ENCODE results near the gene GALNT6. TPM values are rescaled to one million over a fixed set of nuclear protein-coding genes. Genes with fewer than 3 reads are reported as not detected.

GALNT6 gene
- total and polyA plus RNA-seq, 2 donors (not counting 3 experiments of a cell fraction or from before 2014, with no cell fraction given) = 18.7 to 39.2 TPM

DNA sequence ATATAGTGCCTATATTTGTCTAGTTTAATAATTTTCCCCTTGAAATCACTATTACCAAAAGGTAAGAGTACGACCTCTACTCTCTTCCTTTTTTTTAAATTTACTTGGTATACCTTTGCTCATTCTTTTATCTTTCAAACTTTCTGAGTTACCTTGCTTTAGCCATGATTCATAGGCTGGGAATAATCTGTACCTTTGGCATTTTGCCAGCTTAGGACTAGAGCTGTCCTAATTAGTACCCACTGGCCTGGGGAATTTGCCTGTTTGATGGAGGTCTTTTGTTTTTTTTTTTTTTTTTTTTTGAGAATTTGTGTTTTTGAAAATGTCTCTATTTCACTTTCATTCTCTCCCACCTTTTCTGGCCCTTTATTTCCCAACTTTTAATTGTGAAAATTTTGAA lies 24.7 kb upstream of the GALNT6 start:
- dilution Hi-C loops (cut with MboI; ENCODE audit: extremely low pct_ligation_motif_present, low sequenced_read_pairs) = no loop called here
- no peak for FAIRE-seq
- peaks cover 6% of the 10 kb centered on the region for H3K4me1 ChIP-seq (ENCODE audit: control insufficient read depth, extremely low read depth, insufficient read depth, low read length)
- ChIA-PET CTCF (interaction anchor here (1.0 to 10.5 kb wide), 3 partner anchors 10 to 408 kb away, joined by 3 to 140 read pairs (median 3); no protein-coding TSS in a partner anchor), POLR2A (no interaction called here)
- H3K4me2 ChIP-seq (ENCODE audit: insufficient read depth, low read length) = no peak overlapping the region
- no peaks in the 10 kb centered on the region for H3K36me3 ChIP-seq (ENCODE audit: control insufficient read depth in 2 of 2, extremely low read depth in 1 of 2, insufficient read depth in 2 of 2, low read length in 2 of 2)
- H3K9me3 ChIP-seq (replicated peaks; ENCODE audit: control insufficient read depth, insufficient read depth, low read length) = no peaks in the 10 kb centered on the region
- H3K9me1 ChIP-seq (replicated peaks; ENCODE audit: control insufficient read depth, extremely low read depth, insufficient read depth, low read length) = no peaks in the 10 kb centered on the region
- TF ChIP-seq EZH2 (IDR thresholded peaks at IDR 0.05; ENCODE audit: borderline replicate concordance, low read depth, low read length, severe bottlenecking) (no peak), JUN (IDR thresholded peaks at IDR 0.05; ENCODE audit: borderline replicate concordance, insufficient read depth, insufficient read length, low read depth) (no peak), POLR2AphosphoS5 (IDR thresholded peaks at IDR 0.05; ENCODE audit: insufficient read depth, low read depth, low read length) (no peak), FOS (IDR thresholded peaks at IDR 0.05; ENCODE audit: borderline replicate concordance, insufficient read depth, low read length) (no peak)
- TF ChIP-seq, protein P1, sequence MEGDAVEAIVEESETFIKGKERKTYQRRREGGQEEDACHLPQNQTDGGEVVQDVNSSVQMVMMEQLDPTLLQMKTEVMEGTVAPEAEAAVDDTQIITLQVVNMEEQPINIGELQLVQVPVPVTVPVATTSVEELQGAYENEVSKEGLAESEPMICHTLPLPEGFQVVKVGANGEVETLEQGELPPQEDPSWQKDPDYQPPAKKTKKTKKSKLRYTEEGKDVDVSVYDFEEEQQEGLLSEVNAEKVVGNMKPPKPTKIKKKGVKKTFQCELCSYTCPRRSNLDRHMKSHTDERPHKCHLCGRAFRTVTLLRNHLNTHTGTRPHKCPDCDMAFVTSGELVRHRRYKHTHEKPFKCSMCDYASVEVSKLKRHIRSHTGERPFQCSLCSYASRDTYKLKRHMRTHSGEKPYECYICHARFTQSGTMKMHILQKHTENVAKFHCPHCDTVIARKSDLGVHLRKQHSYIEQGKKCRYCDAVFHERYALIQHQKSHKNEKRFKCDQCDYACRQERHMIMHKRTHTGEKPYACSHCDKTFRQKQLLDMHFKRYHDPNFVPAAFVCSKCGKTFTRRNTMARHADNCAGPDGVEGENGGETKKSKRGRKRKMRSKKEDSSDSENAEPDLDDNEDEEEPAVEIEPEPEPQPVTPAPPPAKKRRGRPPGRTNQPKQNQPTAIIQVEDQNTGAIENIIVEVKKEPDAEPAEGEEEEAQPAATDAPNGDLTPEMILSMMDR (IDR thresholded peaks at IDR 0.05; ENCODE audit: extremely low read depth in 1 of 2, insufficient read depth in 1 of 2, low read depth in 1 of 2, low read length in 2 of 2) = no peak
- H3K27ac ChIP-seq (ENCODE audit: insufficient read depth, low read depth, low read length) = no peak overlapping the region
- no peak overlapping the region for H3K4me3 ChIP-seq (replicated peaks in 1 of 3; ENCODE audit: insufficient read depth in 1 of 3, low read depth in 1 of 3, low read length in 3 of 3)
- H4K20me1 ChIP-seq (replicated peaks; ENCODE audit: control insufficient read depth, extremely low read depth, insufficient read depth, low read length) = no peaks in the 10 kb centered on the region
- no peaks in the 10 kb centered on the region for H3K79me2 ChIP-seq (ENCODE audit: control insufficient read depth, insufficient read depth, low read length)
- H3K27me3 ChIP-seq (ENCODE audit: control insufficient read depth in 2 of 2, insufficient read depth in 2 of 2, low read length in 2 of 2) = no peaks in the 10 kb centered on the region
- no peak overlapping the region for H2AFZ ChIP-seq (ENCODE audit: low read depth, low read length)
- no peak overlapping the region for H3K9ac ChIP-seq (replicated peaks; ENCODE audit: extremely low read depth, insufficient read depth, low read length)
- DNase-seq (ENCODE audit: low read depth, low spot score) = no peak
- BruUV-seq (replicated peaks) = no TSS peak
- intact Hi-C loops (cut with micrococcal nuclease) = no loop called here

DNA sequence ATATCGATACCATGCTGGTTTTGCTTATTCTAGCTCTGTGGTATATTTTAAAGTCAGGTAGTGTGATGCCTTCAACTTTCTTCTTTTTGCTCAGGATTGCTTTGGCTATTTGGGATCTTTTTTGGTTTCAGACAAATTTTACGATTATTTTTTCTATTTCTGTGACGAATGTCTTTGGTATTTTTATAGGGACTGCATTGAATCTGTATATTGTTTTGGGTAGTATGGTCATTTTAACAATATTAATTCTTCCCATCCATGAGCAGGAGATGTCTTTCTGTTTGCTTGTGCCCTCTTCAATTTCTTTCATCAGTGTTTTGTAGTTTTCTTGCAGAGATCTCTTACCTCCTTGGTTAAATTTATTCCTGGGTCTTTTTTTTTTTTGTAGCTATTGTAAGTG lies 22.6 kb upstream of the GALNT6 start:
- ChIA-PET CTCF (no interaction called here), POLR2A (no interaction called here)
- no peak for FAIRE-seq

More for the DNA sequence above, 22.6 kb upstream of the GALNT6 start:
- no peak for DNase-seq (ENCODE audit: low read depth, low spot score)
- dilution Hi-C loops (cut with MboI; ENCODE audit: extremely low pct_ligation_motif_present, low sequenced_read_pairs) (no loop called here), intact Hi-C loops (cut with micrococcal nuclease) (no loop called here)
- Histone ChIP-seq H4K20me1 (replicated peaks; ENCODE audit: control insufficient read depth, extremely low read depth, insufficient read depth, low read length) (no peaks in the 10 kb centered on the region), H3K27me3 (ENCODE audit: control insufficient read depth in 2 of 2, insufficient read depth in 2 of 2, low read length in 2 of 2) (no peaks in the 10 kb centered on the region), H3K9ac (replicated peaks; ENCODE audit: extremely low read depth, insufficient read depth, low read length) (no peak overlapping the region), H3K4me2 (ENCODE audit: insufficient read depth, low read length) (no peak overlapping the region), H3K79me2 (ENCODE audit: control insufficient read depth, insufficient read depth, low read length) (no peaks in the 10 kb centered on the region), H3K9me3 (replicated peaks; ENCODE audit: control insufficient read depth, insufficient read depth, low read length) (no peaks in the 10 kb centered on the region), H3K4me1 (ENCODE audit: control insufficient read depth, extremely low read depth, insufficient read depth, low read length) (no peaks in the 10 kb centered on the region), H3K9me1 (replicated peaks; ENCODE audit: control insufficient read depth, extremely low read depth, insufficient read depth, low read length) (no peaks in the 10 kb centered on the region), H3K4me3 (replicated peaks in 1 of 3; ENCODE audit: insufficient read depth in 1 of 3, low read depth in 1 of 3, low read length in 3 of 3) (no peak overlapping the region), H3K27ac (ENCODE audit: insufficient read depth, low read depth, low read length) (no peak overlapping the region), H2AFZ (ENCODE audit: low read depth, low read length) (no peak overlapping the region), H3K36me3 (ENCODE audit: control insufficient read depth in 2 of 2, extremely low read depth in 1 of 2, insufficient read depth in 2 of 2, low read length in 2 of 2) (no peaks in the 10 kb centered on the region)
- TF ChIP-seq POLR2AphosphoS5 (IDR thresholded peaks at IDR 0.05; ENCODE audit: insufficient read depth, low read depth, low read length) = no peak
- TF ChIP-seq EZH2 (IDR thresholded peaks at IDR 0.05; ENCODE audit: borderline replicate concordance, low read depth, low read length, severe bottlenecking) = no peak
- TF ChIP-seq FOS (IDR thresholded peaks at IDR 0.05; ENCODE audit: borderline replicate concordance, insufficient read depth, low read length) = no peak
- no peak for TF ChIP-seq JUN (IDR thresholded peaks at IDR 0.05; ENCODE audit: borderline replicate concordance, insufficient read depth, insufficient read length, low read depth)
- TF ChIP-seq, protein P1 (IDR thresholded peaks at IDR 0.05; ENCODE audit: extremely low read depth in 1 of 2, insufficient read depth in 1 of 2, low read depth in 1 of 2, low read length in 2 of 2) = no peak
- TF ChIP-seq GATA2 (IDR thresholded peaks at IDR 0.05; ENCODE audit: insufficient read depth, insufficient read length, low read depth, low read length) = no peak
- no peak for TF ChIP-seq POLR2A (IDR thresholded peaks at IDR 0.05; ENCODE audit: low read depth, low read length)
- no peak for TF ChIP-seq MYC (IDR thresholded peaks at IDR 0.05; ENCODE audit: low read depth, low read length)
- TF ChIP-seq, protein P2, sequence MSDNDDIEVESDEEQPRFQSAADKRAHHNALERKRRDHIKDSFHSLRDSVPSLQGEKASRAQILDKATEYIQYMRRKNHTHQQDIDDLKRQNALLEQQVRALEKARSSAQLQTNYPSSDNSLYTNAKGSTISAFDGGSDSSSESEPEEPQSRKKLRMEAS (IDR thresholded peaks at IDR 0.05; ENCODE audit: insufficient read depth, insufficient read length) = no peak
- no TSS peak for BruUV-seq (replicated peaks)
